Breast epithelium (tissue), 4 donors: ENCODE measurements around the gene MRPL37. TPM values are rescaled to one million over a fixed set of nuclear protein-coding genes. Genes with fewer than 3 reads are reported as not detected.

Experiments used
- DNase-seq, 2 donors: peaks; one replicate each; pipeline ENCODE4 v3.0.0-alpha.2; 2019; ENCODE audit warnings: low spot score in 2 of 2
- H3K27ac ChIP-seq, 2 donors: fragments of 200-600 bp; sonication (generic) in 1 of 2; one replicate each; pipeline ENCODE4 v1.5.1; 2016 to 2019; ENCODE audit warnings: mild to moderate bottlenecking in 1 of 2
- H3K27me3 ChIP-seq, 2 donors: fragments of 200-600 bp; sonication (generic) in 1 of 2; one replicate each; pipeline versions ENCODE4 v1.5.1 to v1.6.0; 2017 to 2019; ENCODE audit warnings: control low read depth in 1 of 2, mild to moderate bottlenecking in 1 of 2
- H3K36me3 ChIP-seq: fragments of 200-600 bp; one replicate; pipeline ENCODE4 v1.5.1; 2019
- H3K4me1 ChIP-seq, 2 donors: fragments of 200-600 bp; sonication (generic); one replicate each; pipeline ENCODE4 v1.5.1; 2016 to 2019; ENCODE audit warnings: control low read depth in 1 of 2
- H3K4me3 ChIP-seq, 3 donors: fragments of 200-600 bp; sonication (generic); 1 replicate in 2 of 3; 2 replicates in 1 of 3; pipeline ENCODE4 v1.5.1; 2016 to 2019; ENCODE audit warnings: mild to moderate bottlenecking in 3 of 3, moderate library complexity in 2 of 3
- H3K9me3 ChIP-seq, 2 donors: fragments of 200-600 bp; sonication (generic) in 1 of 2; one replicate each; pipeline ENCODE4 v1.5.1; 2016 to 2019; ENCODE audit warnings: control low read depth in 1 of 2
- POLR2A ChIP-seq: fragments of 450-650 bp; IDR thresholded peaks from one replicate; pipeline ENCODE4 v1.6.1; 2016; ENCODE audit warnings: antibody characterized with exemption, mild to moderate bottlenecking, moderate library complexity
- POLR2AphosphoS5 ChIP-seq, 3 donors: sonication (generic); formaldehyde crosslinking; IDR thresholded peaks; one replicate each; pipeline ENCODE4 v1.6.1; 2017; ENCODE audit warnings: antibody characterized with exemption in 3 of 3
- intact Hi-C: fragments of 100-400 bp; cut with DNase I; formaldehyde crosslinking; loops from one replicate; pipeline ENCODE4 v1.15.1; 2023; ENCODE audit warnings: low total_unique reads
- total RNA-seq, 3 donors: library from RNA; depleted of rRNA; stranded (reverse); fragments of >200 nt; gene quantifications; one replicate each; pipeline ENCODE4 v1.1.0, GENCODE V29; 2016
- TF ChIP-seq, protein P1 (sequence below), 3 donors: fragments of 450-650 bp; IDR thresholded peaks; one replicate each; pipeline ENCODE4 v1.5.1; 2016 to 2017; ENCODE audit warnings: antibody characterized with exemption in 3 of 3, mild to moderate bottlenecking in 3 of 3, moderate library complexity in 3 of 3

The MRPL37 gene
- total RNA-seq, 3 donors from 2014 or later, result 44.6 to 70.7 (median 48.8) TPM

DNA sequence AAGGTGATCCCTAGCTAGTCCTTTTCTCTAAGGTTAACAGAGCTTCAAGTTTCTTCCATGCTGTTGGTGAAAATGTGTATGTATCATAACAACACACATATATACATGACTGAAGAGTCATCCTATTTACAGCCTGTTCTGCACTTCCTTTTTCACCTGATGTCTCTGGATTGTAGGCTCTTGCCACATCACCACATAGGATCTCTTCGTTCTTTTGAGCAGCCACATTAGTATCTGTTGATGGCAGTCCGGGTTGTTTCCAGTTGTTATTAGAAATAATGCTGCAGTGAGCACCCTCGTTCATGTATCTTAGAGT lies 19.7 kb downstream of the MRPL37 start:
- TF ChIP-seq POLR2A (no peak), POLR2AphosphoS5 (IDR thresholded peaks at IDR 0.05) (no peak)
- TF ChIP-seq, protein P1, sequence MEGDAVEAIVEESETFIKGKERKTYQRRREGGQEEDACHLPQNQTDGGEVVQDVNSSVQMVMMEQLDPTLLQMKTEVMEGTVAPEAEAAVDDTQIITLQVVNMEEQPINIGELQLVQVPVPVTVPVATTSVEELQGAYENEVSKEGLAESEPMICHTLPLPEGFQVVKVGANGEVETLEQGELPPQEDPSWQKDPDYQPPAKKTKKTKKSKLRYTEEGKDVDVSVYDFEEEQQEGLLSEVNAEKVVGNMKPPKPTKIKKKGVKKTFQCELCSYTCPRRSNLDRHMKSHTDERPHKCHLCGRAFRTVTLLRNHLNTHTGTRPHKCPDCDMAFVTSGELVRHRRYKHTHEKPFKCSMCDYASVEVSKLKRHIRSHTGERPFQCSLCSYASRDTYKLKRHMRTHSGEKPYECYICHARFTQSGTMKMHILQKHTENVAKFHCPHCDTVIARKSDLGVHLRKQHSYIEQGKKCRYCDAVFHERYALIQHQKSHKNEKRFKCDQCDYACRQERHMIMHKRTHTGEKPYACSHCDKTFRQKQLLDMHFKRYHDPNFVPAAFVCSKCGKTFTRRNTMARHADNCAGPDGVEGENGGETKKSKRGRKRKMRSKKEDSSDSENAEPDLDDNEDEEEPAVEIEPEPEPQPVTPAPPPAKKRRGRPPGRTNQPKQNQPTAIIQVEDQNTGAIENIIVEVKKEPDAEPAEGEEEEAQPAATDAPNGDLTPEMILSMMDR (IDR thresholded peaks at IDR 0.05), result no peak
- Histone ChIP-seq H3K4me3 (no peak overlapping the region), H3K27me3 (no peaks in the 10 kb centered on the region), H3K9me3 (no peaks in the 10 kb centered on the region), H3K4me1 (no peaks in the 10 kb centered on the region), H3K27ac (peak overlapping the region; percentile 42 to 52), H3K36me3 (no peaks in the 10 kb centered on the region)
- intact Hi-C loops, result no loop called here
- no peak for DNase-seq

DNA sequence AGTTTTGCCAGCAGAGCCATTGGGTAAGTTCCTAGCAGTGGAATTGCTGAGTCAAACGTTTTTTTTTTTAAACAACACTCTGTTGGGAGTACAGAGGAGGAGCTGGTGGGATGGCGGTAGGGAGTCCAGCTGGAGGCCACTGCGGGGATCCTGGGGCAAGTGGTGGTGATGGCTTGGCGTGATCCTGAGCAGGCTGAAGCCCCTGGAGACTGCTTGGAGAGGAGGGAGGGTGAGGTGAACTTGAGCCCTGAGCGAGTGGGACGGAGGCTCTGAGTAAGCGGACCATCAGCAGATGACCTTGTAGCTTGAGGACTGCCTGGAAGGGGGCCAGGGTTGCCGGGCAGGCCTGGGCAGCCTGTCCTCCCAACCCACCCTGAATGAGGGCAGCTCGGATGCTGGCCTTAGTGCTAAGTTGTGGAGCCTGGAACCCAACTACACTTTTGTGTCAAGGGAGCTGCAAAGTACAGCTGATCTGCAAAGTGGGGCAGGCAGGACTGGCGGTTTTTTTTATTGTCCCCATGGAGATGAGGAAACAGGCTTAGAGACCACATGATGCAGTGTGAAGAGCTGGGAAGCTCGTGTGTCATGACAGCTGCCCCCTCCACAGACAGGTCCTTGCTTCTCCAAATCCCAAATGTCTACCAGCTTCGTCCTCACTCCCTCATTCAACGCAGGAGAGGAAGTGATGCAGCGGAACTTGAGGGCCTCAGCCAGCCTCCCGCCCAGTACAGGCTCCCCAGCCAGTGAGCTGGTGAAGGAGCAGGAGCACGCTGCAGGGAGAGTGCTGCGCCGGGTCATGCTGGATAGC lies 20.2 kb downstream of the MRPL37 start:
- H3K4me3 ChIP-seq, result peak overlapping the region in 1 of 3 donors; percentile 15
- intact Hi-C loops, result no loop called here
- TF ChIP-seq POLR2A, result no peak
- TF ChIP-seq, protein P1 (IDR thresholded peaks at IDR 0.05), result no peak
- no peak for TF ChIP-seq POLR2AphosphoS5 (IDR thresholded peaks at IDR 0.05)
- no peaks in the 10 kb centered on the region for H3K4me1 ChIP-seq
- no peak for DNase-seq
- H3K36me3 ChIP-seq, result no peaks in the 10 kb centered on the region
- no peaks in the 10 kb centered on the region for H3K9me3 ChIP-seq
- peak overlapping the region; percentile 42 to 52 for H3K27ac ChIP-seq
- no peaks in the 10 kb centered on the region for H3K27me3 ChIP-seq

DNA sequence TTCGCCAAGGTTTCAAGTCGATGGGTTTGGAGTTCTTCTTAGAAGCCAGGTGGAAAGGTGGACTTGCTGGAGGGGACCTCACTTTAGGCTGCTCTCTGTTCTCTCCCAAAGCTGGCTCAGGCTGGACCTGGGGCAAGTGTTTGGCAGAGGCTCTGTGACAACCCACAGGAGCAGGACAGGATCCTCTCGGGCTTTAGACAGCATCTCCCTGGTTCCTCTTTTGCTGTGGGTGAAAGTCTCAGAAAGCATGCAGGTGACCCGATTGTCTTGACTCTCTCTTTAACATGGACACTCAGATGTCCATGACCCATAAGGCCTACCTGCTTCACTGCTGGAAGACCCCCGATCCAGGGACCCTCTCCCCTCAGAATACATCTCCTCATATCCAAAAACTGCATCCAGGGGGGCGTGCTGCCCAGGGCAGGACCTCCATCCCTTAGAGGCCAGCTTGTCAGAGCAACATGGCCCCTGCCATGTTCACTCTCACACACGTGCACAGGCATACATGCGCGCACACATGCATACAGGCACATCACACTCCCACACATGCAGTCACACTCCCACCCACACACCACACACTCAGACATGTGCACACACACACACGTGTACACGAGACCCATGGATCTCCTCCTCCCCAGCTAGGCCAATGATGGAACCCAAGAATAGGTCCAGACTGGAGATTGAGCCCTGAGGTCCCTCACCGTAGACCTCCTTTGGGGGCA lies 21.3 kb downstream of the MRPL37 start:
- no peaks in the 10 kb centered on the region for H3K9me3 ChIP-seq
- TF ChIP-seq, protein P1 (IDR thresholded peaks at IDR 0.05), result no peak
- TF ChIP-seq POLR2A (no peak), POLR2AphosphoS5 (IDR thresholded peaks at IDR 0.05) (no peak)
- H3K4me1 ChIP-seq, result no peaks in the 10 kb centered on the region
- no peak overlapping the region for H3K4me3 ChIP-seq
- no peak for DNase-seq
- intact Hi-C loops, result no loop called here
- H3K27ac ChIP-seq, result peak overlapping the region; percentile 42 to 52
- H3K27me3 ChIP-seq, result no peaks in the 10 kb centered on the region
- H3K36me3 ChIP-seq, result no peaks in the 10 kb centered on the region

DNA sequence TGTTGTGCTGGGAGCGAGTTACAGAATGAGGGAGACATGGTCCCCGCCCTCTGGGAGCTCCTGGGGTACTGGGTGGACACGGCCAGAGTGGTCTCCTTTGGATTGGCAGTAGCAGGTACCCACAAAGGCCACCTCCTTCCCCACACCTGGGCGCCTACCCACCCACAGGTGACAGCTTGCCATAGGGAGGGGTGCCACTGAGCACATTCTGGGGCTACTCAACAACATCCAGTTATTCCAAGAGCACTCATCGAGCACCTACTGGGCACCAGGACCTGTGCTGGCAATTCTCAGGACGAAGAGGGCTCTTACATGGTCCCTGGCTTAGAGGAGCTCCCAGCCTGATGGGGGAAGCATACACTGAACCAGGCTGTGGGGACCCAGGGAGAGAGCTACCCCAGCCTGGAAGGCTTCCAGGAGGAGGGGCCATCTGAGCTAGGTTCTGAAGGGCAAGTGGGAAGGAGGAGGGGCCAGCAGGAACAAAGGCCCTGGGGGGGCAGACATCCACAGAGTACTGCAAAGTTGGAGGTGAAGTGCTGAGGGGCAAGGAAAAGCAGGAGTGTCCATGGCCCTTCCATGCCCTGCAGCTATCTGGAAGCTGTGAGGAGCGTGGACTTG lies 22.0 kb downstream of the MRPL37 start:
- TF ChIP-seq POLR2AphosphoS5 (IDR thresholded peaks at IDR 0.05) (no peak), POLR2A (no peak)
- TF ChIP-seq, protein P1 (IDR thresholded peaks at IDR 0.05), result no peak
- H3K4me1 ChIP-seq, result no peaks in the 10 kb centered on the region
- no peaks in the 10 kb centered on the region for H3K27me3 ChIP-seq
- no peaks in the 10 kb centered on the region for H3K9me3 ChIP-seq
- intact Hi-C loops, result no loop called here
- H3K27ac ChIP-seq, result no peak overlapping the region
- no peak overlapping the region for H3K4me3 ChIP-seq
- no peak for DNase-seq
- H3K36me3 ChIP-seq, result no peaks in the 10 kb centered on the region

- Histone ChIP-seq H3K27ac (no peak overlapping the region), H3K9me3 (no peaks in the 10 kb centered on the region), H3K4me3 (no peak overlapping the region), H3K27me3 (no peaks in the 10 kb centered on the region), H3K4me1 (no peaks in the 10 kb centered on the region), H3K36me3 (no peaks in the 10 kb centered on the region)
- intact Hi-C loops, result no loop called here
- no peak for TF ChIP-seq POLR2AphosphoS5 (IDR thresholded peaks at IDR 0.05)
- TF ChIP-seq, protein P1 (IDR thresholded peaks at IDR 0.05), result no peak
- TF ChIP-seq POLR2A, result no peak
- no peak for DNase-seq
Observed at GRCh38 chr1:54222711-54223110, 22.7 kb downstream of the MRPL37 start.
